GM19395 (cell line): ENCODE data around the gene PPP2R2B.
"Not testable (repeated sequence)": the region's sequence is repeated elsewhere in the genome, so short reads cannot be mapped to it uniquely, and the experiment has no call there.

Experiments used
- ATAC-seq: cut with Tn5 transposase; IDR thresholded peaks from one replicate; pipeline ENCODE4 v1.9.1; 2021; ENCODE audit warnings: mild to moderate bottlenecking, moderate library complexity; ENCODE audit not compliant: unreplicated experiment

The PPP2R2B gene

DNA sequence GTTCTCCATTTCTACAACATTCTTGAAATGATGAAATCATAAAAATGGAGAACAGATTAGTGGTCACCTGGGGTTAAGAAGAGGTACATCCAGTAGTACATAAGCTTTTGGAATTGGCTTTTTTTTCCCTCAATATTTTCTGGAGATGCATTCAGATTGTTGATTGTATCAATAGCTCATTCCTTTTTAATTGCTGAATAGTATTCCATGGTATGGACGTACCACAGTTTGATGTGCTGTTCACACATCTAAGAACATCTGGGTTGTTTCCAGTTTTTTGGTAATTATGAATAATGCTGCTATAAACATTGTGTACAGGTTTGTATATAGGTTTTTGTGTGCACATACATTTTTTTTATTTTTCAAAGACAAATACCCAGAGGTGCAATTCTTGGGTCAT is 130.0 kb downstream of the PPP2R2B start:
- no peak for ATAC-seq

DNA sequence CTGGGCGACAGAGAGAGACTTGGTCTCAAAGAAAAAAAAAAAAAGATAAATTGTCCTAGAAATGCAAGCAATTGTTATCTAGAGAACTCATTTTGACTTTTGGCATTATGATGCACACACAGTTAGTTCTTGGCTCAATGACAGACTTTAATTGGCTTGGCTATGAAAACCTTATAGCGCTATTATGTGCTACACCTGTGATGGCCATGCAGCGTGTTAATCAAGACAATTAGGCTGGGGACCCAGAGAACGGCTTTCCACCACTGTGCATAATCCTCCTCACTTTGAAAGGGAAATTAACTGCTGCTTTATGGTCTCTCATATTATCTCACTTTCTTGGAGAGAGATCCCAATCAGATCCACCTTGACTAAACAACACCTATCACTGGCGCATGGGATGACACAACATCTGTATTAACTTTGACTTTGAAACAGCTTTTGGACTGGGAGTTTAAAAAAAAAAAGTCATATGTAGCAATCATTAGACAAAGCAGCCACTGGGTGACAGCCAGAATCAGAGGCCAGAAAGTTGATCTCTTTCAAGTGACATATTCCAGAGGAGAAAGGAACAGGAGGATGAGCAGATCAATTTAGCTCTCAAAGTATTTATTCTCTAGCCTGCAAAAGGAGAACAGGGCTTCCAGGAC is 132.5 kb downstream of the PPP2R2B start:
- no peak for ATAC-seq

- no peak for ATAC-seq
Observed at GRCh38 chr5:146744068-146744745, 134.3 kb downstream of the PPP2R2B start.

DNA sequence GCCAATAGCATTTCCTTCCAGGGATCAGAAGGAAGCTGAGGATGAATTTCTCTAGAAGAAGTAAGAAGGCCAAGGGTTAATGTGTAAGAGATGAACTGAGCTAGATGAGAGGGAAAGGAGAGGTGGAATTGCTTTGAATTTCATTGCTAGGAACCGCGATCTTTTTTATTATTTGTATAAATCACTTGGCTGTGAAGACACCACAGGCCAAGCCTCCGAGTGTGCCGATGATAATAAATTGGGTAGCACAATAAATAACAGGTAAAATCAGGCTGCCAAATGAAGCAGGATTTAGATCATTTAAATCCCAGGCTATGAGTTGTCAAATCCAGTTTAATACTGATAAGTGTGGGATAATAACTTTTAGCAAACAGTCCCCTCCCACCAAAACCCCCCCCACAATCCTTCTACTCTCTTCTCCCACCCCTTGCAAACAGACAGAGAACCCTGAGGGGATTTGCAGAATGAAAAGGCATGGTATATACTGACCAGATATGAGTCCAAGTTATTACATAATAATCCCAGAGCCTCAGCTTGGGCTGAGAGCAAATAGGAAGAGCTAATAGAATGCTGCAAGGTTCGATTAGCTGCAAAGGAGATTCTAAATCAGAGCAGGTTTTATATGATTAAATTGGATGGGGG is 143.5 kb downstream of the PPP2R2B start:
- no peak for ATAC-seq

DNA sequence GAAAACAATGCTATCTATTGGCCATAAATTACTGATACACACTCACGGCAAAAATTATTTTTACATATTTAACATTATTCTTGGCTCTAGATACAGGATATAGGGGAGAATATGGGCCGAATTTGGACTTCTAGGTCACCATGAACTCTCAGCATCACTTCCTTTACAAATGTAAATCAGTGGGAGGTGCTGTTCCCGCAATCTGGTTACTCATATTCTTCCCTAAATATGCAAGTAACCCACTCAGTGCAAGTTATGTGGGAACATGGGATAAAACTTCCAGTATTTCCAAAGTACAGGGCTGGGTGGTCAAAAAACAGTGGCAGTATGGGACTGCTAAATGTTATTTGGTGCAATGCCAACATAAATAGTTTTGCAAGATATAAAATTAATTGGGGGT is 145.6 kb downstream of the PPP2R2B start:
- no peak for ATAC-seq

DNA sequence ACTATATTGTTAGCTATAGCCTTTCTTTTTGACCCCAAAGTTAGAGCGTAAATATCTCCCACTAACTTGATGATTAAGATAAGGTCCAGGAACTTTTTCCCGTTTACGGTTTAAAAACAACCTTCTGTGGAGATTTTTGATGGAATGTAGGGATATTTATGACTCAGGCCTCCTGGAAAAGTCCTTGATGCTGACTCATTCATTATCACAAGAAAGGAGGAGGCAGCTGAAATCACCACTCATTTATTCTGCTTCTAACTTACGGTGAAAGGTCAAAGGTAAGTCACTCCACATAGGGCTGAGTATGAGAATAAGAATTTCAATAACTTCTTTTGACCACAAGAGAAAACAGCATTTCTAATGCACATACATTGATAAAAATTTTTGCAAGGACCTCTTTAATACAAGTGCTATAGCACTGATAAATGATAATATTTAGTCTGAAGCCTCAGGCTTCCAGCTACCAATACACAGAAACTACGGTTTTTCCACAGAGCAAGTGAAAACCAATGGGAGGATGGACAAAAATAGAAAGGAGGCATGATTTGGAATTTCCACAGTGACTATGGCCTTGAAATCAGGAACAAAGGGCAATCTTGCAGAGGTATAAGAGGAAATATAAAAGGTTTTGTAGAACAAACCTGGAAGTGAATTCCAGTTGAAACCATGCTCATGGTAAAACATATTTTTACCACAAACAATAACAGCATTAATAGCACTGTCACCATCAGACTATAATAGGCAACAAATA is 146.5 kb downstream of the PPP2R2B start:
- no peak for ATAC-seq

DNA sequence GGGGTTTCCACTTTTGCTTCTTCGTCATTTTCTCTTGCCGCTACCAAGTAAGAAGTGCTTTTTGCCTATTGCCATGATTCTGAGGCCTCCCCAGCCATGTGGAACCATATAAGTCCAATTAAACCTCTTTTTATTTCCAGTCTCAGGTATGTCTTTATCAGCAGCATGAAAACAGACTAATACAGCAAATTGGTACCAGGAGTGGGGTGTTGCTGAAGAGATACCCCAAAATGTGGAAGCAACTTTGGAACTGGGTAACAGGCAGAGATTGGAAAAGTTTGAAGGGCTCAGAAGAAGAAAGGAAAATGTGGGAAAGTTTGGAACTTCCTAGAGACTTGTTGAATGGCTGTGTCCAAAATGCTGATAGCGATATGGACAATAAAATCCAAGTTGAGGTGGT is 149.8 kb downstream of the PPP2R2B start:
- not testable (repeated sequence) for ATAC-seq

- no peak for ATAC-seq
Observed at GRCh38 chr5:146726891-146727290, 151.7 kb downstream of the PPP2R2B start.

DNA sequence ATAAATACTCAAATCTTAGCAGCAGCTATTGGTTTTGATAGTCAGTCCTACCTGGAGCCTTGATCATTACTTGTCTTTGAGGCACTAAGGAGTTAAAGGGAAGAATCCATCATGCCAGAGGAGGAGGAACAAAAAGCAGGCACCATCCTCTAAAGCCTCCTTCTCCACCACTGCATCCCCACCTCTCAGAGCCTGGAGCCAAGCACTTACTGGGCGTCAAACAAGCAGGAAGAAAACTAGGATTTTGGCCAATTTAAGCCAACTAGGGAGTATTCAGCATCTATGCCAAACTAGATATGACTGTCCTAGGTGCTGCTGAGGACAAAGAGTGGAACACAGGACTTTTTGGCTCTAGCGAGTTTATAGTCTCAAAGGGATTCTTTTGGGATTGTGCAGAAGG is 152.5 kb downstream of the PPP2R2B start:
- ATAC-seq: no peak

- no peak for ATAC-seq
Observed at GRCh38 chr5:146725025-146725424, 153.5 kb downstream of the PPP2R2B start.

GRCh38 chr5:146722361-146722779 is 156.2 kb downstream of the PPP2R2B start:
- no peak for ATAC-seq

DNA sequence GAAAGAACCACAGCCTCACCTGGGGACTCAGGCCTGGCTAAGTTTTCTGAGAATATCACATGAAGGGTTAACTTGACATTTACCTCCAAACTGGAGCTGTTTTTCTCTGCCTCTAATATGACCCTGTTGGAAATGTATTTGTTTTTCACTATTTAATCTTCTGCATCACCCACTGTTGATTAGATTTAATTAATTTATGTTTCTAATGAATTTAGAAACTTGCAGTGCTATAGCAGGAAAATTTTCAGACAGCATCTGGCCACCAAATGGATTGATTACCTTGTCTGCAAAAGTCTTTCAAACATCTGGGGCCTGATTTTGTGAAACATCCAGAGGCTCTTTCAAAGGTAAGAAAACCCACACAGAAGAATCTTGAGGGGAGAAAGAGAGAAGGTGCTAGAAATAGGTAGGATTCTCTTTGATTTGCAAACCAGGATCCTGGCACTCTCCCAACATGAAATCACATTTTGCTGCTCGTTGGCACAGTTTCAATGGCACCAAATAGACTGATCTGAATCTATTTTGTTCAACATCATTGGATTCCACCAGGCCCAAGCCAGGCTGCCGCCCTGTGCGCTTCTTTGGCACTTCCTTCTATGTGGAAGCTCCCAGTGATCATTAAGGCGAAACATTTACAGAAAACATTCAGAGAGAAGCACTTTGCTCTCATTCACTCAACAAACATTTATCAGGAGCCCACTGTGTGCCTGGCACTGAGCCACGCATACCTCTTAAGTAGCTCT is 157.3 kb downstream of the PPP2R2B start:
- ATAC-seq: no peak

DNA sequence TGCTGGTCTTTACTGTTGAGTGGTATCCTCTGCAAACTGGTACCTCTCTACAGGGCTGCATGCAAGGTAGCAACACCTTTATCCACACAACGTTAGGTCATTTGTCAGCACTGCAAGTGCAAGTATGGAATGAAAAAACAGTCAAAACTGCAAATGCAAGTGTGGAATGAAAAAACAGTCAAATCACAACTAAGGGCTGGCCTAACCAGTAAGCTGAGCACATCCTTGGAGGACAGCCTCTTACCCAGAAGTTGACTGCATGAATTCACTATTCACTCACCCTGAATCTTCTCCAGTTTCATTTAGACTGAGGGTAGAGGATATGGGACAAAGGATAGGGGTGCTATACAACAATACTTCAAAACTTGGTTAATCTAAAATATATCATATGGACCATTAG is 158.4 kb downstream of the PPP2R2B start:
- no peak for ATAC-seq

DNA sequence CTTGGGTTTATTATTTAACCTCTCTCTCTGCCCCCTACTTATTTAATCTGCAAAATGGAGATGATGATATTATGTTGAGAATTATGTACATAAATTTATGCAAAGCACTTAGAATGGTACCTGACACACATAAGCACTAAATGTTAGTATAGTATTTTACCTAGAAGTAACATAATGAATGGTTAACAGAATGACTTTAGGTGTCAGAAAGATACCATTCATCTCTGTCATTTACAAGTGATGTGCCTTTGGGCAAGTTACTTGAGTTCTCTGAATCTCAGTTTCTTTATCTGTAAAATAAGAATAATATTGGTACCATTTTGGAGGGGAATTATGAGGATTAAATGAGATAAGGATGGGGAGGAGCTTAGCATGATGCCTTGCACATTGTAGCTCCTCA is 159.4 kb downstream of the PPP2R2B start:
- ATAC-seq: no peak

DNA sequence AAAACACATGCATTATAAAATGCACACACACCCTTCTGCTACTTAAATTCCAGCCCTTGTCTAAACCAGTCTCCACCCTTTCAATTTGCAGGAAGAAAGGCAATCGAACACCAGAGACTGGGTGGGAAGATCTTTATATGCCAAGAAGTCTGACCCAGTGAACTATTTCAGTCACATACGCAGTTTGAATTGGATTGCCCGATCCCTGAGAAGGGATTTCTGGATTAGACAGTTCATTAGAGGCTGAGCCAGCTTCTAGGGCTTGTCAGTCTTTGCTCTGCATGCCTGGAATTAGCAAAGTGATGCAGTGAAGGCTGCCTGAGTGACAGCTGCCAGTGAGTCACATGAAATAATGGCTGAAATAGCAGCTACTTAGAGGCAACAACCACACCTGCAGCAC is 159.9 kb downstream of the PPP2R2B start:
- ATAC-seq: no peak

DNA sequence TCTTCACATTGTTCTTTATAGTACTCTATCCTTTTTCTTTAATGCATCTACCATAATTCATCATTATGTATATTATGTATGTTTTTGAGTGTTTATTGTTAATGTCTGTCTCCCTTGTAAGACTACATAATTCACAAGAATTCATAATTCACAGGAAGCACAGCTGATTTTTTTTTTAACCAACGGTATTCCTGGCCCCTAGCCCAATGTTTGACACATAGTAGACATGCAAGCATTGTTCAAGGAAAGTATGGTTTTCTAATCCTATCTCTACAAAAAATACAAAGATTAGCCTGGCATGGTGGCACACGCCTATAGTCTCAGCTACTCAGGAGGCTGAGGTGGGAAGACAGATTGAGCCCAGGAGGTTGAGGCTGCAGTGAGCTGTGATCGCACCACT is 160.6 kb downstream of the PPP2R2B start:
- no peak for ATAC-seq

GRCh38 chr5:146716636-146717035 is 161.9 kb downstream of the PPP2R2B start:
- no peak for ATAC-seq

DNA sequence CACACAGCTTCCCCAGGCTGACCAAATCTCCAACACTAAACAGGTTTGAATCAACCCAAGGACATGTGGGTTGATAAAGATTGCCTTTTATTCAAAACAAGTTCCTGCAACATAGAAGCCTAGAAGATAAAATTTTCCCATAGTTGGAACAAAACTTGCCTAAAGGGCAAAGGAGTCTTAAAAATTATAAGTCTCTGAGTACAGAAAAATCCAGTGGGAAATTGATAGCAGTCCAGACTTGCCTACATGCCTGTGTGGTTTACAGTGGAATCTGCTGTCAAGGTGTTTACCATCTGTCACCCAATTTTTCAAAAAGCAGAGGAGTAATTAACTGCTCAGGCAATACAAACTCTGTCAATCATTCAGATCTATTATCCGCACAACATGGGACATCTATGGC is 168.2 kb downstream of the PPP2R2B start:
- no peak for ATAC-seq

- no peak for ATAC-seq
Observed at GRCh38 chr5:146707316-146707715, 171.2 kb downstream of the PPP2R2B start.

GRCh38 chr5:146706321-146706972 is 172.1 kb downstream of the PPP2R2B start:
- no peak for ATAC-seq
